HL-60 (cell line): ENCODE measurements around the gene HPSE.

Source experiments
- DNase-seq, 2 experiments: peaks; one replicate each; pipeline ENCODE4 v3.0.0-alpha.2; 2010 to 2020; ENCODE audit warnings: low read depth in 1 of 2, low spot score in 1 of 2
- H3K27ac ChIP-seq: fragments of 250-450 bp; sonication (Bioruptor Pico); replicated peaks from 2 replicates; pipeline ENCODE4 v1.5.1; 2020; ENCODE audit warnings: mild to moderate bottlenecking, moderate library complexity
- H3K27me3 ChIP-seq: fragments of 250-450 bp; sonication (Bioruptor Pico); 2 replicates; pipeline ENCODE4 v1.5.1; 2021; ENCODE audit warnings: mild to moderate bottlenecking, moderate library complexity; ENCODE audit not compliant: insufficient read depth, poor library complexity, severe bottlenecking
- H3K4me3 ChIP-seq: replicated peaks from 2 replicates; pipeline ENCODE4 v1.5.1; 2011; ENCODE audit warnings: mild to moderate bottlenecking, control low read depth, low read length; ENCODE audit not compliant: insufficient read depth
- CTCF ChIP-seq: IDR thresholded peaks from one replicate; pipeline ENCODE4 v1.5.1; 2011; ENCODE audit warnings: low read length, control low read depth, inconsistent platforms; ENCODE audit not compliant: insufficient read depth
- GABPA ChIP-seq: IDR thresholded peaks from 2 replicates; pipeline ENCODE4 v1.6.1; 2012; ENCODE audit warnings: low read depth
- POLR2AphosphoS5 ChIP-seq: IDR thresholded peaks from 2 replicates; pipeline ENCODE4 v1.6.1; 2012; ENCODE audit warnings: low read depth
- REST ChIP-seq: IDR thresholded peaks from 2 replicates; pipeline ENCODE4 v1.6.1; 2012; ENCODE audit warnings: low read depth; ENCODE audit not compliant: insufficient replicate concordance
- SPI1 ChIP-seq: IDR thresholded peaks from 2 replicates; pipeline ENCODE4 v1.6.1; 2012; ENCODE audit warnings: low read depth, mild to moderate bottlenecking, borderline replicate concordance

HPSE gene

GRCh38 chr4:83353516-83353915 lies 18.9 kb upstream of the HPSE start:
- no peaks in the 10 kb centered on the region for H3K27me3 ChIP-seq

GRCh38 chr4:83348074-83348473 lies 13.4 kb upstream of the HPSE start:
- TF ChIP-seq REST (no peak), GABPA (no peak), SPI1 (no peak), POLR2AphosphoS5 (no peak), CTCF (no peak)
- Histone ChIP-seq H3K27me3 (no peaks in the 10 kb centered on the region), H3K4me3 (no peak overlapping the region), H3K27ac (no peak overlapping the region)
- DNase-seq, result no peak

More at GRCh38 chr4:83353516-83353915, 18.9 kb upstream of the HPSE start:
- no peak overlapping the region for H3K4me3 ChIP-seq
- H3K27ac ChIP-seq, result no peak overlapping the region
- no peak for DNase-seq
- TF ChIP-seq POLR2AphosphoS5 (no peak), GABPA (no peak), SPI1 (no peak), CTCF (no peak), REST (no peak)

GRCh38 chr4:83342476-83342875 lies 7.8 kb upstream of the HPSE start:
- no peak overlapping the region for H3K4me3 ChIP-seq
- H3K27ac ChIP-seq, result no peak overlapping the region
- no peak for DNase-seq
- TF ChIP-seq SPI1 (no peak), REST (no peak), POLR2AphosphoS5 (no peak), GABPA (no peak), CTCF (no peak)
- H3K27me3 ChIP-seq, result no peaks in the 10 kb centered on the region
